Endodermal cell (in vitro differentiated cells): Measurements from ENCODE around the gene DLG2. TPM values are rescaled to one million over a fixed set of nuclear protein-coding genes. Genes with fewer than 3 reads are reported as not detected.

Experiments
- DNase-seq: peaks from one replicate; pipeline ENCODE4 v3.0.0-alpha.2; 2017
- H3K27ac ChIP-seq: 2 replicates; pipeline ENCODE4 v1.5.1; 2013; ENCODE audit warnings: mild to moderate bottlenecking, low read depth, low read length, moderate library complexity
- H3K27me3 ChIP-seq: 2 replicates; pipeline ENCODE4 v1.6.1; 2013; ENCODE audit warnings: mild to moderate bottlenecking, low read length, moderate library complexity; ENCODE audit not compliant: insufficient read depth, control insufficient read depth, poor library complexity, severe bottlenecking
- H3K36me3 ChIP-seq: 2 replicates; pipeline ENCODE4 v1.7.0; 2013; ENCODE audit warnings: mild to moderate bottlenecking, low read length, moderate library complexity; ENCODE audit not compliant: control insufficient read depth, insufficient read depth
- H3K4me1 ChIP-seq: one replicate; pipeline ENCODE4 v1.7.0; 2013; ENCODE audit warnings: low read length; ENCODE audit not compliant: control insufficient read depth, insufficient read depth
- H3K4me3 ChIP-seq: 2 replicates; pipeline ENCODE4 v1.5.1; 2013; ENCODE audit warnings: mild to moderate bottlenecking, low read length, moderate library complexity
- H3K9ac ChIP-seq: 2 replicates; pipeline ENCODE4 v1.6.1; 2013; ENCODE audit warnings: mild to moderate bottlenecking, low read length, moderate library complexity; ENCODE audit not compliant: poor library complexity, severe bottlenecking; ENCODE audit errors: extremely low read depth
- H3K9me3 ChIP-seq: 2 replicates; pipeline ENCODE4 v1.6.1; 2013; ENCODE audit warnings: mild to moderate bottlenecking, low read length, moderate library complexity; ENCODE audit not compliant: control insufficient read depth
- H3K27ac Mint-ChIP-seq: 2 replicates; pipeline ENCODE4 v1.8.0; 2020; ENCODE audit warnings: mixed read lengths
- H3K27me3 Mint-ChIP-seq: 2 replicates; pipeline ENCODE4 v1.8.0; 2021; ENCODE audit warnings: mild to moderate bottlenecking, mixed read lengths; ENCODE audit not compliant: insufficient read depth
- H3K36me3 Mint-ChIP-seq: 2 replicates; pipeline ENCODE4 v1.8.0; 2020; ENCODE audit warnings: low read depth, mixed read lengths
- H3K4me1 Mint-ChIP-seq: 2 replicates; pipeline ENCODE4 v1.8.0; 2020; ENCODE audit warnings: mixed read lengths
- H3K4me3 Mint-ChIP-seq: 2 replicates; pipeline ENCODE4 v1.8.0; 2020; ENCODE audit warnings: mild to moderate bottlenecking, moderate library complexity, mixed read lengths
- H3K9me3 Mint-ChIP-seq: 2 replicates; pipeline ENCODE4 v1.8.0; 2020; ENCODE audit warnings: mild to moderate bottlenecking, mixed read lengths
- CTCF ChIP-seq: fragments of 200-600 bp; sonication (generic); conservative IDR thresholded peaks from 2 replicates; pipeline ENCODE4 v1.5.0; 2021; ENCODE audit warnings: antibody characterized with exemption, mild to moderate bottlenecking
- WGBS, 2 experiments: methylation state at CpG; one replicate each; pipeline versions ENCODE4 v1.1.5 to v1.1.7; 2013; ENCODE audit warnings: missing lambda C conversion rate in 2 of 2, mixed read lengths in 1 of 2; ENCODE audit not compliant: insufficient coverage in 1 of 2, insufficient read length in 1 of 2; 5-methylcytosine and 5-hydroxymethylcytosine counted together
- total RNA-seq, 2 donors: library from RNA; stranded (reverse); fragmentation: NEBNext Ultra II Directional in 1 of 2; extraction: Animal tissue kit (Norgen Biotek cat#: 25700) in 1 of 2; gene quantifications; 2 replicates in 1 of 2; 3 replicates in 1 of 2; pipeline ENCODE4 v1.2.1, GENCODE V29; 2021

Gene DLG2
- total RNA-seq, 2 donors from 2014 or later = 9.6 to 10.6 TPM

- H3K4me1 ChIP-seq = no peaks in the 10 kb centered on the region
- no peak for TF ChIP-seq CTCF
- H3K4me3 Mint-ChIP-seq = no peak overlapping the region
- H3K36me3 Mint-ChIP-seq = no peaks in the 10 kb centered on the region
- 100% methylated on average over 1 of the region's 1 CpG; no CpG with 5 or more reads in 1 of the 2 experiments for WGBS, 2 experiments
- no peaks in the 10 kb centered on the region for H3K9me3 Mint-ChIP-seq
- no peaks in the 10 kb centered on the region for H3K9me3 ChIP-seq
- no peaks in the 10 kb centered on the region for H3K4me1 Mint-ChIP-seq
- H3K9ac ChIP-seq = no peak overlapping the region
- H3K27ac ChIP-seq = no peak overlapping the region
- no peak overlapping the region for H3K4me3 ChIP-seq
- no peak for DNase-seq
- H3K27me3 Mint-ChIP-seq = no peaks in the 10 kb centered on the region
- H3K27me3 ChIP-seq = no peaks in the 10 kb centered on the region
- no peak overlapping the region for H3K27ac Mint-ChIP-seq
- H3K36me3 ChIP-seq = no peaks in the 10 kb centered on the region
Observed at GRCh38 chr11:84256618-84257017, 1370.5 kb downstream of the DLG2 start.

DNA sequence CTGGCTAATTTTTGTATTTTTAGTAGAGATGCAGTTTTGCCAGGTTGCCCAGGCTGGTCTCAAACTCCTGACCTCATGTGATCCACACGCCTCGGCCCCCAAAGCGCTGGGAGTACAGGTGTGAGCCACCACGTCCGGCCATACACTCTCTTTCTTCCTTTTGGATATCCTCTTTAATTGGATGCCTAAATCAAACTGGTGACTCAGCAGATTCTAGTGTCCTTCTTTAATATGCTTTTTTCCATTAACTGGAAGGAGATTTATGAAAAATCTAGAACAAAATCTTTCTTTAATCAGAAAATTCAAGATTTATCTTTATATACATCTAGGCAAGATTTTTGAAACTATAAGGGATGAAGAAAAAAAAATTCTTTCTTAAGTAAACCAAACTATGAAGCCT lies 1371.7 kb downstream of the DLG2 start:
- Mint-ChIP-seq H3K4me3 (no peak overlapping the region), H3K9me3 (no peaks in the 10 kb centered on the region), H3K27me3 (no peaks in the 10 kb centered on the region), H3K27ac (no peak overlapping the region), H3K4me1 (peaks cover 2% of the 10 kb centered on the region), H3K36me3 (no peaks in the 10 kb centered on the region)
- TF ChIP-seq CTCF = no peak
- Histone ChIP-seq H3K4me1 (no peaks in the 10 kb centered on the region), H3K4me3 (no peak overlapping the region), H3K36me3 (no peaks in the 10 kb centered on the region), H3K27me3 (no peaks in the 10 kb centered on the region), H3K27ac (no peak overlapping the region), H3K9ac (no peak overlapping the region), H3K9me3 (no peaks in the 10 kb centered on the region)
- WGBS, 2 experiments = 92 to 100% methylated on average over 2 to 5 of the region's 5 CpGs
- no peak for DNase-seq

GRCh38 chr11:84250834-84251613 lies 1376.1 kb downstream of the DLG2 start:
- 90% methylated on average over 2 of the region's 2 CpGs; no CpG with 5 or more reads in 1 of the 2 experiments for WGBS, 2 experiments

More at GRCh38 chr11:84250834-84251613, 1376.1 kb downstream of the DLG2 start:
- peaks cover 2% of the 10 kb centered on the region for H3K4me1 Mint-ChIP-seq
- no peak overlapping the region for H3K9ac ChIP-seq
- H3K4me3 Mint-ChIP-seq = no peak overlapping the region
- no peaks in the 10 kb centered on the region for H3K36me3 ChIP-seq
- H3K36me3 Mint-ChIP-seq = no peaks in the 10 kb centered on the region
- no peaks in the 10 kb centered on the region for H3K4me1 ChIP-seq
- no peaks in the 10 kb centered on the region for H3K27me3 ChIP-seq
- H3K9me3 Mint-ChIP-seq = no peaks in the 10 kb centered on the region
- no peak overlapping the region for H3K27ac ChIP-seq
- H3K9me3 ChIP-seq = no peaks in the 10 kb centered on the region
- TF ChIP-seq CTCF = no peak
- DNase-seq = no peak
- no peaks in the 10 kb centered on the region for H3K27me3 Mint-ChIP-seq
- H3K4me3 ChIP-seq = no peak overlapping the region
- H3K27ac Mint-ChIP-seq = no peak overlapping the region
